ENCODE results near the gene RPS25. TPM values are rescaled to one million over a fixed set of nuclear protein-coding genes. Genes with fewer than 3 reads are reported as not detected.

RPS25 gene
- total RNA-seq, 2 experiments from 2014 or later, result 1,395 to 1,648 TPM

- no peaks in the 10 kb centered on the region for H4K20me1 ChIP-seq (ENCODE audit: insufficient read depth, low read length)
- no peak for DNase-seq (ENCODE audit: low spot score)
- H3K4me1 ChIP-seq (ENCODE audit: insufficient read depth, low read length, poor library complexity, severe bottlenecking), result no peaks in the 10 kb centered on the region
- ChIA-PET CTCF (ENCODE audit: unreplicated experiment) (interaction anchor here (0.5 kb wide), 1 partner anchor 928 kb away, joined by 3 read pairs; no protein-coding TSS in a partner anchor), POLR2A (no interaction called here)
- H2AFZ ChIP-seq (ENCODE audit: low read length), result no peak overlapping the region
- no peaks in the 10 kb centered on the region for H3K36me3 ChIP-seq (ENCODE audit: insufficient read depth, low read length)
- no peak overlapping the region for H3K4me2 ChIP-seq (ENCODE audit: low read length)
- no peaks in the 10 kb centered on the region for H3K79me2 ChIP-seq (ENCODE audit: insufficient read depth, low read depth, low read length)
- H3K9me3 ChIP-seq (ENCODE audit: low read length), result no peaks in the 10 kb centered on the region
- intact Hi-C loops (cut with micrococcal nuclease; ENCODE audit: unreplicated experiment), result no loop called here
- H3K4me3 ChIP-seq (ENCODE audit: low read depth, low read length, poor library complexity, severe bottlenecking), result no peak overlapping the region
- no peaks in the 10 kb centered on the region for H3K9me2 ChIP-seq (ENCODE audit: insufficient read depth, low read length)
- H3K27ac ChIP-seq (ENCODE audit: low read depth, low read length, poor library complexity, severe bottlenecking), result no peak overlapping the region
- no TSS peak for BruUV-seq (replicated peaks)
- TF ChIP-seq EZH2phosphoT487 (IDR thresholded peaks at IDR 0.05; ENCODE audit: borderline replicate concordance, low read depth, low read length), result no peak
- TF ChIP-seq, protein P1, sequence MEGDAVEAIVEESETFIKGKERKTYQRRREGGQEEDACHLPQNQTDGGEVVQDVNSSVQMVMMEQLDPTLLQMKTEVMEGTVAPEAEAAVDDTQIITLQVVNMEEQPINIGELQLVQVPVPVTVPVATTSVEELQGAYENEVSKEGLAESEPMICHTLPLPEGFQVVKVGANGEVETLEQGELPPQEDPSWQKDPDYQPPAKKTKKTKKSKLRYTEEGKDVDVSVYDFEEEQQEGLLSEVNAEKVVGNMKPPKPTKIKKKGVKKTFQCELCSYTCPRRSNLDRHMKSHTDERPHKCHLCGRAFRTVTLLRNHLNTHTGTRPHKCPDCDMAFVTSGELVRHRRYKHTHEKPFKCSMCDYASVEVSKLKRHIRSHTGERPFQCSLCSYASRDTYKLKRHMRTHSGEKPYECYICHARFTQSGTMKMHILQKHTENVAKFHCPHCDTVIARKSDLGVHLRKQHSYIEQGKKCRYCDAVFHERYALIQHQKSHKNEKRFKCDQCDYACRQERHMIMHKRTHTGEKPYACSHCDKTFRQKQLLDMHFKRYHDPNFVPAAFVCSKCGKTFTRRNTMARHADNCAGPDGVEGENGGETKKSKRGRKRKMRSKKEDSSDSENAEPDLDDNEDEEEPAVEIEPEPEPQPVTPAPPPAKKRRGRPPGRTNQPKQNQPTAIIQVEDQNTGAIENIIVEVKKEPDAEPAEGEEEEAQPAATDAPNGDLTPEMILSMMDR (conservative IDR thresholded peaks at IDR 0.05; ENCODE audit: low read length), result no peak
Observed at GRCh38 chr11:118980191-118980881, 37.8 kb downstream of the RPS25 start.

DNA sequence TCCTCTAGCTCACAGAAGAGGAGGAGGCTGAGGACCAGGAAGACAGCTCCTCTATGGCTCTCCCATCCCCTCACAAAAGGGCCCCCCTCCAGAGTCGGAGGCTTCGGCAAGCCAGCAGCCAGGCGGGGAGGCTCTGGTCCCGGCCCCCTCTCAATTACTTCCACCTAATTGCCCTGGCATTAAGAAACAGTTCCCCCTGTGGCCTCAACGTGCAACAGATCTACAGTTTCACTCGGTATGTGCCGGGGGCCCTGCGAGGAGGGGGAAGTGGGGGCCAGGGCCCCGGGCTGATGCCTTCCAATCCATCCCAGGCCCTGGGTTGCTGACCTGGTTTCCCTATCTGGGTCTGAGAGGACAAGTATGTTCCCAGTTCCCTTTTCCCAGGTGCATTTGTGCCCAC is 38.7 kb downstream of the RPS25 start:
- Histone ChIP-seq H3K4me2 (ENCODE audit: low read length) (no peak overlapping the region), H3K9me2 (ENCODE audit: insufficient read depth, low read length) (no peaks in the 10 kb centered on the region), H3K36me3 (ENCODE audit: insufficient read depth, low read length) (no peaks in the 10 kb centered on the region), H3K4me1 (ENCODE audit: insufficient read depth, low read length, poor library complexity, severe bottlenecking) (no peaks in the 10 kb centered on the region), H2AFZ (ENCODE audit: low read length) (no peak overlapping the region), H3K4me3 (ENCODE audit: low read depth, low read length, poor library complexity, severe bottlenecking) (no peak overlapping the region), H3K79me2 (ENCODE audit: insufficient read depth, low read depth, low read length) (no peaks in the 10 kb centered on the region), H3K9me3 (ENCODE audit: low read length) (no peaks in the 10 kb centered on the region), H3K27ac (ENCODE audit: low read depth, low read length, poor library complexity, severe bottlenecking) (no peak overlapping the region), H4K20me1 (ENCODE audit: insufficient read depth, low read length) (no peaks in the 10 kb centered on the region)
- CTCF ChIA-PET (ENCODE audit: unreplicated experiment), result no interaction called here
- TF ChIP-seq, protein P1 (conservative IDR thresholded peaks at IDR 0.05; ENCODE audit: low read length), result 0 out of 2 replicates have a peak, but pooled peaks have one; percentile 17
- TF ChIP-seq EZH2phosphoT487 (IDR thresholded peaks at IDR 0.05; ENCODE audit: borderline replicate concordance, low read depth, low read length), result no peak
- DNase-seq (ENCODE audit: low spot score), result no peak
- POLR2A ChIA-PET, result interaction anchor here (0.6 kb wide), 1 partner anchor 63 kb away, joined by 4 read pairs; no protein-coding TSS in a partner anchor
- BruUV-seq (replicated peaks), result no TSS peak
- intact Hi-C loops (cut with micrococcal nuclease; ENCODE audit: unreplicated experiment), result no loop called here

All from OCI-LY7 (cell line).